NCI-H524 treated with DMSO at 0.1 percent for 48 hours (cell line): ENCODE data around the gene CYB5R3.
"Not testable (repeated sequence)": the region's sequence is repeated elsewhere in the genome, so short reads cannot be mapped to it uniquely, and the experiment has no call there.

Experiments used
- DNase-seq: peaks from one replicate; lab custom pipeline; 2025; lab: John Stamatoyannopoulos, UW

The CYB5R3 gene

DNA sequence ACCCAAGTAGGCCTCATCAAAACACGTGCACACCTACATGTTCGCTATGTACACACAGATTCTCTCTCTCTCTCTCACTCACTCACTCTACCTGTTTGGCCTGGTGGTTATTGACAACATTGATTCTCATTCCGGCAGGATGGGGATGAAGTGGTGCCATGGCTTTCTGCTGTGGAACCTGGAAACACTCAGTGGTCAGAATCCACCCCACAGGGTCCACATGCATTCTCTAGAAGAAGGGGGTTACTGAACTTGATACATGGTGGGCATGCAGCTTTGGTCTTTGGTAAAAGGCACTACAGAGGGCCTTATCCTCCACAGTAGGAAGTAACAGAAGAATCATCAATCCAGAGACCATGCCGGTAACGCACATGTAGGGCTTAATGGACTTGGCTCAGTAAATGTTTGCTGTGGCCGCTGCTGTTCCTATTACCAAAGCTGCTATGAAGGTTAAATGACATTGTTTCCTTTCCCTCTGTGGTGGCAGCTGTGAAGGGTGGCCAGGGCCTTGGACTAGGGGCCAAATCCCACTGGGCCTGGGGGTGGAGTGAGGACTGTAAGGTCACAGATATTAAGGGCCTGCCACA, 47.2 kb downstream of the CYB5R3 start:
- no peak for DNase-seq

DNA sequence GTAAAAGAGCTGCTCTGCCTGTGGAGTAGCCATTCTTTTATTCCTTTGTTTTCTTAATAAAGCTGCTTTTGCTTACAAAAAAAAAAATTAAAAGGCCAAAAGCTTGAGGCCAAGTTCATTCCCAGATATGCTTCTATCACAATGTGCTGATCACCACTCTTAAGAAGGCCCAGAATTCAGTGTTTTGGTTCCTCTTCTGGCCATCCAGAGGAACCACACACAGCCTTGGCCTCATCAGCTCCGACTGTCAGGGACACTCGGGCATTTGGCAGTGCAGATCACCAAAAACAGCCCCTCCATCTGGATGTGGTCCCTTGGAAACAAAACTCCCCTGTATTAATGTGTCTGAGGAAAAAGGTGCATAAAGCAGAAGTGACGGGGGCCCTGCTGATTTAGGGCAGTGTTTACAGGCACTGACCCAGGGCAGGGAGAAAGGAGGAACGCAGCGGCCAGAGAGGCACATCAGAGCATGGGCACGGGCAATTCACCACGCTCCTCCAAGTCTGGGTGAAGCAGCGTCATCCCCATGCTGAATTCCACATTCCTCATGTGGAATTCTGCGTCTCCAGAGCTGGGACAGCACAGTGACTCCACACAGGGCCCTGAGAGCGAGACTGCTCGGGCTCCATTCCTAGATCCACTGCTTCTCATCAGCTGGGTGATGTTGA, 52.2 kb downstream of the CYB5R3 start:
- no peak for DNase-seq

DNA sequence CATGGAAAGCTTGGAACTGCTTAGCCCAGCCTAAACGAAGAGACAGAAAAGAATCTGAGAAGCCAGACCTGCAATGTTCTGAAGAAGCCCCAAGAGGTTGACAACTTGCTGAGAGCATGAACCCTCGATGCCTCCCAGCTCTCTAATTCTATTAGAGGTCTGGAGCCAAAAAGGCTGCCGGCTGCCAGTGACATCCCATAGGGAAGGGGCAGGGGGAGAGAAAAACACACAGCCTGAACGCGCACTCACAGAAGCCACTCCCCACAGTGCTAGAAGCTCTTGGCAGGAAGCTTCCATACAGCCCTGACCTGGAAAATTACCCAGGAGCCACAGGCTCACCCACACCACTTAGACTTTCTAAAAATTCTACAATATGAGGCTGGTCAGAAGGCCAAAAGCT, 52.9 kb downstream of the CYB5R3 start:
- DNase-seq, result no peak

DNA sequence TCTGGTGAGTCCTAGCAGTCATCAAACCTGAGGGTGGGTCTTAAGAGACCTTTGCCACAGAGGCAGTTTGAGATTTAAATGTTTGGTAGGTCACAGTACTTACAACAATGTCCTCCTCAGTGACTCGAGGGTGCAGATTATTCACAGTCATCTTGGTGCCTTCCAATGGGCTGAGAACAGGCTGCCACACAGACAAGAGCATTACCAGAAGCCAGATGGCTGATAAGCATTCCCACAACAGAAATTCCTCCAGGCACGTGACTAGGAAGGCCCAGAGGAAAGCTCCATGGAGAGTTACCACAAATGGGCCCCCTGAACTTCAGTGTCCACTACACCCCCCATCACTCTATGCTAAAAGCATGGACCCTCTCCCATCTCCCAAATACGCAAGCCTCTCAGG, 53.8 kb downstream of the CYB5R3 start:
- DNase-seq, result no peak

DNA sequence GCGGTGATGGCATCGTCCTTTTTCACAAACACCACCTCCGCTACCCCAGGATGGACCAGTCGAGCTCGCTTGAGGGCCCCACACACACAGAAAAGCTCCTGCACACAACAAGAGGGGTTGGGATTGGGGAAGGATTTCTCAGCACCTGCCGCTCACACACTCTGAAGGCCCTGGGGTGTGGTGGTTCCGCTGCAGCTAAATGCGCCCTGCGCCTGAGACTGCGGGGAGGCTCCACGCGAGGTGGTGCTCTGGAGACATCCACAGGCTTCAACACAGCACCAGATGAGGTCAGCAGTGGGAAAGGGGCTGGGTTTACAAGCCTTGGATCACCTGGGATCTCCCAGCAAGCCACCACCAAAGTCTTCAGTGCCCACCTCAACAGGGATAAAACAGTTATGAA, 57.2 kb downstream of the CYB5R3 start:
- no peak for DNase-seq

DNA sequence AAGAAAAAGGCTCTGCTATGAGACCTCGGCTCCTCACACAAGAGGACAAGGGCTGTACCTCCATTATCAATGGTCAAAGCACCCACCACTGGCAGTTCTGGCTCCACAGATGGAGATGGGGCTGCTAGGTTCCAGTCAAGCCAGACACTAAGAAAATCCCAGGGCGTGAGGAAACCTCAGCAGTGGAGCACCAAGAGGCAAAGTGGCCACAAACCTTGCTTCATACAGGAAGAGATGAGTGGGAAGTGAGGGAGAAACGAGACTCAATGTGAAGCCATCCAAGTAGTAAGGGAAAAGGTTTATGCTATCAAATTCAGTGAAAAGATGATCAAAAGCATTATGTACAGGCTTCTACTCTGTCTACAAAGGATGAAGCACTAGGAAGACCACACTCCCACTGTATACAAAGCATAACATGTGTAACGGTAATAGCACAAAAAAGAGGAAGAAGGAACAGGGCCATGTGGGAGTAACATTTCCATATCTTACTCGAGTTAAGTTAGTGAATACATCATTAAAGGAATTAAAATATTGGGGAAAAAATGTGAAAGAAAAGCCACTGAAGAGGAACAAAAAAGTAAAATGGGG, 61.5 kb downstream of the CYB5R3 start:
- DNase-seq, result no peak

DNA sequence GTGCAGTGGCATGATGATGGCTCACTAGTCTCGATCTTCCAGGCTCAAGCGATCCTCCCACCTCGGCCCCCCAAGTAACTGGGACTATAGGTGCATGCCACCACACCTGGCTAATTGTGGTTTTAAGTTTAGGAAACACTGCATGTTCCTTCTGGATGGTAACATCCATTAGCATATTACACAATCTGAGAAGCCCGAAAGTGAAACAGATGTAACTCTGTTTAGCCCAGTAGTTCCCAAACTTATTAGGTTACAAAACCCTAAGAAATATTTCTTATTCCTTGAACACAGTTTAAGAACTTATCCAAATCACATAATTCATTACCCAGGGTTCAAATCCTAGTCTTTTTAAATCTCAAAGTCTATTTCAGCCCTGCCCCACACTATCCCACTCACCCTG, 62.8 kb downstream of the CYB5R3 start:
- DNase-seq, result no peak

DNA sequence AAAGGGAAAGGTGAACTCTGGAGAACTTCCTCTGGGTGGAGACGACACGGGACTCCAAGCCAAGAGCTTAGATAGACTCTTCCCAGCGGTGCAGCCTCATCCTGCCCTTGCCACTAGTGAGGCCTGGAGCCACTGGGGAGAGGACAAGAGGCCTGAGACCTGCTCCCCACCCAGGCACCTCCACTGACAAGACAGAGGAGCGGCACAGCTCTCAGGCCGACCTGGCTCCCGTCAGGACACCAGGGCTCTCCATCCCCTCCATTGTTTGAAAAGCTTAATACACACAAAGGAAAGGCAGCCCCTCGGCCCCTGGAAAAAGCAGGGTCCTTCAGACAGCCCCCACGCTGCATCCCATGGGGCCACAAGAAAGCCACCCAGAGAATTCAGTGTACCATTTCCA, 64.1 kb downstream of the CYB5R3 start:
- DNase-seq, result no peak

DNA sequence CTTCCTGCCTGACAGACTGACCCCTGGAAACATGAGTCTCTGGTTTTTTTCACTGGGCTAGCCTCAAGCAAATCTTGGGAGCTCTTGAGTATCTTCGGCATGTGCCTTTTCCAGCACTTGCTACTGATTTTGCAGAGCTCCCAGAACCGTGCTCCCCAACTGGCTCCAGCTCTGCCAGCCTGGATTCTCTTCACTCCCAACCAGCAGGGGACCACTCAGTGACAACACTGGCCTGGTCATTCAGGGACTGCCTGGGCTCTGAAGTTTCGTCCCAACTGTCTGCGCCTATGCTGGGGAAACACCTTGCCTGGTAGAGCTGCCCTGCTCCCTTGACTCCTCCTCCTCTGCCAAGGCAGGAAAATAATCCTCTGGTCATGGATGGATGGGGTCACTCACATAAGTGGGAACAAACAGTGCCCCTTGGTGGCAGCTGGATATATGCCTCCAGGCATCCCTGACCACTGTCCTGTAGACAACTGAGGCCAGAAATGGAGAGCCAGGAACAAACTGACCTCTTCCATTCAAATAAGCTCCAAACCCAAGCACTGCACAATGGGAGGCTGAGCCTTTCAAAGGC, 64.7 kb downstream of the CYB5R3 start:
- no peak for DNase-seq

DNA sequence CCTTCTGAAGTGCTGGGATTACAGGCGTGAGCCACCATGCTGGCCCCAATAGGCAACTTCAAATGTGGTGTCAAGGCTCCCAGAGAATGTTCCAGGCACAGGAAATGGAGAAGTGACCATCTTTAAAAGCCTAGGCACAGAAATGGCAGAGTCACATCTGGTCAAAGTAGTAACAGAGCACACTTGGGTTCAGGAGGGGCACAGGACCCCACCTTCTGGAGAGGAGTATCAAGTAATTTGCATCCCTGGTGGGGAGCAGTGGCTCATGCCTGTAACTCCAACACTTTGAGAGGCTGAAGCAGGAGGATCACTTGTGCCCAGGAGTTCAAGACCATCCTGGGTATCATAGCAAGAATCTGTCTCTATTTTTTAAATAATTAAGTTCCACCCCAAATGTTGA, 66.2 kb downstream of the CYB5R3 start:
- DNase-seq, result no peak

DNA sequence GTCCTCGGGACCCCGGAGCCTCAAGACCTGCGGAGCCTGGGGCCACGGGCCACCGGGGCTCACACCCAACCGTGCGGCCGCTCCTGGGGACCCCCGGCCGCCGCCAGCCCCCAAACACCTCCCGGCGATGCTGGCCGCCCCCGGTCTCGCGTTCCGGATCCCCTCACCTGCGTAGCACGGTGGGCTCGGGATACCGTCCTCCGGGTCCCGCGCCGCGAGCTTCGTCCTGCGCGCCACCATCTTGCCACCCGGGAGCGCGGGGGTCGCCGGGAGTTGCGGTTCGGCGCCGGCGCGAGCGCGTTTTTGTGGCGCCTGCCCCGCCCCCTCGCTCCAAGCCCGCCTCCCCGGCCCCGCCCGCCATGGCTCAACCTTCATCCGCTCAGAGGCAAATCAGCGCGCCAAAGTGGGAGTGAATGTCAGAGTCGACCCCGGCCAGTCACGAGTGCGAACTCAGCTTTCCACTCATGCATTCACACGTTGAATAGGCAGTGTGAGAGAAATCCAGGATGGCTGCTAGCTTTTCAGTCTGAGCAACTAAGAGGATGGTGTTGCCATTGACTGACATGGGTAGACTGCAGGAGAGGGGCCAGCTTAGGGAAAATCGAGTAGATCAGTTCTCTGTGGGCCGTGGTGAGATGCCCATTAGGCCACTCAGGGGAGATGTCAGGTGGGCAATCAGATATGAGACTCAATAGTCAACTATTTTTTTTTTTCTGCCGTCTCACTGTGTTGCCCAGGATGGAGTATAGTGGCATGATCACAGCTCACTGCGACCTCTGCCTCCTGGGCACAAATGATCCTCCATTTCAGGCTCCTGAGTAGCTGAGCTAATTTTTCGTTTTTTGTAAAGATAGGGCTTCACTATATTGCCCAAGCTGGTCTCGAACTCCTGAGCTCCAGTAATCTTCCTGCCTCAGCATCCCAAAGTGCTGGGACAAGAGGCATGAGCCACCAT, 67.2 kb downstream of the CYB5R3 start:
- DNase-seq, result no peak

DNA sequence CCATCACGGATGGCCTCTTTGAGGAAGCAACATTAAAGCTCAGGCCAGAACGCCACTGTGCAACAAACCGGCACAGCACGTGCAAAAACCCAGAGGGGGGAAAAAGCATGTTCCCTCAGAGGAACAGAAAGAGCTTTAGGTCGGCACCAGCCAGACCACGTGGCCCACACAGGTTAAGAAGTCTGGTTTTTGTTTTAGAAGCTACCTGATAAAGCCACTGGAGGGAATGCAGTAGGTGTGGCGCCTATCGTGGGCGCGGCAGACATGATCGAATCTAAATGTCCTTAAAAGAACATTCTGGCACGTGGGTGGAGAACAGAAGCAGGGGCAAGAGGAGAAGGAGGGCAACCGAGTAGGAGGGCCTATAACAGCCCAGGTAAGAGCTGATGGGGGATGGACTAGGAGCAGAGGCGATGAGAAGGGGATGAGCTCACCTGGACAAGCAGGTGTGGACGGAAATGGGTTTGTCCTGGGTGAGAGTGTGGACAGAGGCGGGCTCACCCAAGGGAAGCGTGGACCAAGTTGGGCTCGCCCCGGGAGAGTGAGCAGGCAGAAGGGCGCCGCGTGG, 67.9 kb downstream of the CYB5R3 start:
- not testable (repeated sequence) for DNase-seq

DNA sequence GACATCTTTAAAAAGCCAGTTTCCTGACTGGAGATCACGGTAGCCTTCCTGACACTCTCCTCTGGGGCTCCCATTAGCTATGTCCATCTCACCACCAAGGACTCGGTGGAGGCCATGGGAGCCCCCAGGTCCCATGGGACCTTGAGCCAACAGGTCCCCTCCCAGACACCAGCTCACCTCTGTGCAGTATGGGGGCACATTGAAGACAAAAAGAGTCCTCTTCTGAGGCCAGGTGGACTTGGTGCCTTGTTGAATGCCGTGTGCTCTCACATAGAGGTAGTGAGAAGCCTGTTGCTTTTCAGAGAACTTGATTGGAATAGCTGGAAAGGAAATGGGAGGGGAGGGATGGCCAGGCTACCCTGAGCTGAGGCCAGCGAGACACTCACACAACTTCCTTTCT, 69.2 kb downstream of the CYB5R3 start:
- DNase-seq, result not testable (repeated sequence)

DNA sequence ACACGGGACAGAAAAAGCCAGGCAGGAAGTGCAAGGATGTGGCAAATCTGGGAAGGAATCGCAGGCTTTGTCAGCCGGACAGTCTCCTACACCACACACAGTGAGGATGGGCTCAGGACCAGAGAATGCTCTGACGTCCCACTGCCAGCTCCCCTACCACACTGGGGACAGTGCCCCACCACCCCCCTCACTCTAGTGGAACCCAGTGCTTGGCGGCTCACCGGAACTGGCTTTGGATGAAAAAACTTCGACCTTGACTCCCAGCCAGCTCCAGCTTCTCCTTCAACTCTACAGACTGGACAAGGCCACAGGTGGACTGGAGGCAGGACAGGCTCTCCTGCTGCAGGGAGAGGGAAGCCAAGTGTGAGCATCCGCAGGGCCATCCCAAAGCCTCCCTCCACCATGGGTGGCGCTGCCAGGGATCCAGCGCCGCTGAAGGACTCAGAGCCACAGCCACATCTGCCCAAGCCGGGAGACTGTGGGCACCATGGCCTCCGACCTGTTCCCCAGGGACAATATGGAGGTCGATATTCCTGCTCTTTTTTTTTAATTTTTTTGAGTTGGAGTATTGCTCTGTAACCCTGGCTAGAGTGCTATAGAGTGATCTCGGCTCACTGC, 71.5 kb downstream of the CYB5R3 start:
- no peak for DNase-seq

DNA sequence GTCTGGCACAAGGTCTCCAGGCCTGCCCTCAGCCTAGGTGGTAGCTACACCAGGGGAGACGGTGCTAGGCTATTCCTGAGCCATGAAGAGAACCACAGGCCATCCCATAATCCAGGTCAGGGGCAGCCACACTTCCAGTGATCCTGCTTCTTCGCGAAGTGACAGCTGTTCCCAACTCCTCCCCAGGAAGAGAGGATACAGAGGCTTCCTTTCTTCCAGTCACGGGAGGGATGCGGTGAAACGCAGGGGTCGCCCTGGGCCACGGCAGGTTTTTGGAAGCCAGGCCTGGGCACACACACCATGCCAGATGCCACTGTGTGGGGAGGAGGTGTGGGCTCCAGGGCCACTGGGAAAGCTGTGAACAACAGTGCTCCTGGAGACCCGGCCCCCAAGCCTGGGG, 72.1 kb downstream of the CYB5R3 start:
- not testable (repeated sequence) for DNase-seq

DNA sequence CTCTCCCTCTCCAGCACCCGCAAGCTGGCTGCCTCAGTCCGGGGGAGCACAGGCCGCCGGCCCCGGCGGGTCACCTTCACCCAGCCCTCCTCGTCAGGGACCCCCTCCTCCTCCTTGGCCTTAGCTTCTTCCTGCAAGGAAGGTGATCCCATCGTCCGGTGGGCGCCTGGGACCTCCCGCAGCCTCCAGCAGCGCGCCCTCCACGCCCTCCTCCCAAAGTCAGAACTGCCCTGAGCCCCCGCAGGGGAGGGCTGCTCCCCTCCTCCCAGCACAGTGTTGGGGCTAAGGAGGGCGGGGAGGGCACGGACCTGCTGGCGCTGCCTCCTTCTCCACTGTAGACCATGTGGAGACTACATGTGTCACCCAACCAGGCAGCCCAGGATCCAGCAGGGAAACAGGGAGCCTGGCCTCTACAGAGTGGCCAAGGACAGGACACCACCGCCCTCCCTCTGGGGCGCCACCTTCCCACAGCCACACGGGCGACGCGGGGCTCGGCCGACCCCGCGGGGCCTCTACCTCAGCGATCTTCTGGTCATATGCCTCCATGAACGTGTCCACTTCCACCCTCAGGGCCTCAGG, 73.1 kb downstream of the CYB5R3 start:
- DNase-seq, result not testable (repeated sequence)

DNA sequence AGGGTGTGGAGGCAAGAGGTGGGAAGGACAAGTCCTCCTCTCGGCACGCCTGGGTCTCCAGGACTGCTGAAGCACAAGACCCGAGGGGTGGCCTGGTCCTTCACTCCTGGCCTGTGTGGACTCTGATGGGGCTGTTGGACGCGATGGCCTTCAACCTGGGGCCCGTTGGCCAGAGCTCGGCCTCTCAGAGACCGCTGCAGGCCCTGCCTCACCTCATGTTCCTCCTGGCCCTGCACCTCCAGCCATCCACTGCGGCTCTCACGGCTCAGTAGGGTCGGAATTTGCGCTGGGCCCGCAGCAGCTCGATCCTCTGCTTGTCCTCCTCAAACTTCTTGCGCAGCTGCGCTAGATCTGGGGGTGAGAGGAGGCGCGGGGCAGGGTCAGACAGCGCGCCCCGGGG, 74.7 kb downstream of the CYB5R3 start:
- DNase-seq, result not testable (repeated sequence)

DNA sequence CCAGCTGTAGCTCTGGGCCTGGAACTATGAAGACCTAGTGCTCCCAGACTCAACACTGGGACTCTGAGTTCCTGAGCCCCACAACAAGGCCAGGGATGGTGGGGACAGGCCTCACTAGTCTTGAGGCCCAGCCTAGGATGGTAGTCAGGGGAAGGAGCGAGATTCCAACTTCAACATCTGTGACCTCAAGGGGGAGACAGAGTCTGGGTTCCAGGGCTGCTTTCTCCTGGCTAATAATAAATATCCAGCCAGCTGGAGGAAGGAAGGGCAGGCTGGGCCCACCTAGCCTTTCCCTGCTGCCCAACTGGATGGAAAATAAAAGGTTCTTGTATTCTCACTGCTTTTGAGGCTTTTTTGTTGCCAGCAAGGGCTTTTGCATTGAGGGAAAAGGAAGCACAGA, 75.1 kb downstream of the CYB5R3 start:
- DNase-seq, result not testable (repeated sequence)

DNA sequence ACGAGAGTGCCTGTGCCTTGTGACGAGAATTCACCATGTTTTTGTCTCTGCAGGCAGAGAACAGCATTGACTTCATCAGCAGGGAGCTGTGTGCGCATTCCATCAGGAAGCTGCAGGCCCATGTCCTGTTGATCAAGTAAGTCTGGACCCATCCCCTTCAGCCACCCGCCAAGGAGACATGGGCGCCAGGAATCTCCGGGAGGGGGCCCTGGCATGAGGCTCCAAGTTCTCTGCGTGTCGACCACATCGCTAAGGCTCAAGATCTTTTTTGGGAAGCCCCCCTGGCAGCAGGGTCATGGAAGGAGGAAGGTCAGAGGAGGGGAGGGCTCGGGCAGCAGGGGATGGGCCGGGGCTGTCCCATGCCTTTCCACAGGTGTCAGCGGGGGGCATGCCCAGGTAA, 78.1 kb downstream of the CYB5R3 start:
- not testable (repeated sequence) for DNase-seq

DNA sequence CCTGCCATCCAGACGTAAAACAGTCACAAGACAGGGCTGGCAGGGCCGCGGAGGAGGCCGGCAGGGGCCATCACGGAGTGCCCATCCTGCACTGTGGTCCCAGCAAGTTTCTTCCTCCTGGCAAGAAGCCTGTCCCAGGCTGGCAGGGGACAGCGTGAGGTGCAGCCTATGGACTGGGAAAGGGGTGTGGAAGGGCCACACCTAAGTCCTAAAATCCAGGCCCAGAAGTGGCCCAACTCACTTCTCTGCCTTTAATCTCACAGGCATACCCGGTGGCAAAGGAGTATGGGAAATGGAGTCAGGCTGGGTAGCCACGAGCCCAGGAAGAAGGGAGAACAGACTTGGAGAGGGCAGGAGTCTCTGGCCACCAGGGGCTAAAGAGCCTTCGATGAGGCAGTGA, 78.6 kb downstream of the CYB5R3 start:
- not testable (repeated sequence) for DNase-seq

DNA sequence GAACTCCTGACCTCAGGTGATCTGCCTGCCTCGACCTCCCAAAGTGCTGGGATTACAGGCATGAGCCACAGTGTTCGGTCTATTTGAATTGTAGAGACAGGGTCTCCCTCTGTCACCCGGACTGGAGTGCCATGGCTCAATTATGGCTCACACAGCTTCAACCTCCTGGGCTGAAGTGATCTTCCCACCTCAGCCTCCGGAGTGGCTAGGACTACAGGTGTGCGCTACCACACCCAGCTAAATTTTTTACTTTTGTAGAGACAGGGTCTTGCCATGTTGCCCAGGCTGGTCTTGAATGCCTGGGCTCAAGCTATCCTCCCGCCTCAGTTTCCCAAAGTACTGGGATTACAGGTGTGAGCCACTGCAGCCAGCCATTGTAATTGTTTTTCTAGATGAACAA, 81.2 kb downstream of the CYB5R3 start:
- not testable (repeated sequence) for DNase-seq
